IPS-NIHi7 (cell line): ENCODE measurements around the gene PXMP4.

Experiments used
- DNase-seq: peaks from one replicate; pipeline ENCODE4 v3.0.0; 2012; ENCODE audit warnings: mixed read lengths; ENCODE audit errors: extremely low spot score

PXMP4 gene

DNA sequence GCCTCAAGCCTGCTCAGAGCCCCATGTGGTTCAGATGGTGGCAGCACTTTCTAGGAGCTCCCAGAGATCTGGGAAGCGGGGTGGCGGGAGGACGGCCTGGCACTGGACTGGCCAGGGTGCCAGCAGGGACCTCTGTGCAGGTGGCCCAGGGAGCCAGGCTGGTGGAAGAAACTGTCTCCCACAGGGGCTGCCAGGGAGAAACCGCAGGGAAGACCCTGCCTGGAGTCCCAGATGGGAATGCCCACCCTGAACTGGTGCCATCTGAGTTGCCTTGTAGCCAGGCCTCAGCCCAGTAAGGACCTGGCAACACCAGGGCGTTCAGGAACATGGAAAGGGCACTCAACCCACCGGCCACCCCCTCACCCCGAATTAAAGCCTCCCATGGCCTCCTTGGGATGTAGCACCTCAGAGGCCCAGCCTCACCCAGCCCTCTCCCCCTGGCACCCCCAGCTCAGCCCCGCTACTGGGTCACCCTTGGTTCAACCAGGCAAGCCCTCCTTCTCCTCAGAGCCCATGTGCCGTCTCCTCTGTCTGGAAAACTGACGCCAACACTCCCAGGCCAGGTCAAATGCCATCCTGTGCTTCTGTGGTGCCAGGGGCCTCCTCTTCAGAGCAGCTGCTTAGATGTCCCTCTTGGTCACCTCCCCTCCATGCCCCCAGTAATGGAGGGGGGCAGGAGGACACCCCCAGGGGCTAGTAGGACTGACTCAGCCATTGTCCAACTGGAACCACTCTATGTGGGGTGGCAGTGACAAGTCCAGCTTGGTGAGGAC is 63.9 kb downstream of the PXMP4 start:
- DNase-seq, result no peak

DNA sequence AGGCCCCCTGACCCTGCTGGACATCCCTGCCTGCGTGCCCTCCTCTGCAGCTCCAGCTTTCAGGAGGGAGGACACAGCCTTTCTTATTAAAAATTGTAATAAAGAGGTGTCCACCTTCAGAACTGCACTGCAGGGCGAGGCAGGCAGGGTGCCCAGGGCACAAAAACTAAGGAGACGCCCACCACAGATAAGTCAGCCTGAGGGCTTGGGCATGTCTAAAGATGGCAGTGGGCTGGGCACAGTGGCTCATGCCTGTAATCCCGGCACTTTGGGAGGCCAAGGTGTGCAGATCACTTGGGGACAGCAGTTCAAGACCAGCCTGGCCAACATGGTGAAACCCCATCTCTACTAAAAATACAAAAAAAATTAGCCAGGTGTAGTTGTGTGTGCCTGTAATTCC is 64.9 kb downstream of the PXMP4 start:
- DNase-seq, result no peak

DNA sequence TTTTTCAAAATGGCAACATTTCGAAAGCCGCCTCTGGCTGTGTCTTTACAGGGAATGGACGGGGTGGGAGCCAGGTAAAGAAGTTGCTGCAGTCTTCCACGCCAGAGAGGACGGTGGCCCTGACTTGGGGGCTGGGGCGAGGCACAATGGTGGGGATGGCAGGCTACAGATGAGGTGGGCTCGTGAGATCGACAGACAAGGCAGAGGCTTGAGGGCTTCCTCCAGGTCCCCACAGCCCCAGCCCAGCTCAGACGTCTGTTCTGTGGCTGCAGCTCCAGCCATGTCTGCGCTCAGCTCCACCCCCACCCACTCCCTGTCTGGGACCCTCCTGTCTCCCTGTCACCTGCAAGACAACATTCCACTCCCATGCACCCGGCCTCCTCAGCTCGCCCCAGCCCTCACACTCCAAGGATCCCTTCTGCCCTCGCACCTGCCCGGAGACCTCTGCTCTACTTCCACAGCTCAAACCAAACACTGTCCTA is 65.4 kb downstream of the PXMP4 start:
- no peak for DNase-seq

DNA sequence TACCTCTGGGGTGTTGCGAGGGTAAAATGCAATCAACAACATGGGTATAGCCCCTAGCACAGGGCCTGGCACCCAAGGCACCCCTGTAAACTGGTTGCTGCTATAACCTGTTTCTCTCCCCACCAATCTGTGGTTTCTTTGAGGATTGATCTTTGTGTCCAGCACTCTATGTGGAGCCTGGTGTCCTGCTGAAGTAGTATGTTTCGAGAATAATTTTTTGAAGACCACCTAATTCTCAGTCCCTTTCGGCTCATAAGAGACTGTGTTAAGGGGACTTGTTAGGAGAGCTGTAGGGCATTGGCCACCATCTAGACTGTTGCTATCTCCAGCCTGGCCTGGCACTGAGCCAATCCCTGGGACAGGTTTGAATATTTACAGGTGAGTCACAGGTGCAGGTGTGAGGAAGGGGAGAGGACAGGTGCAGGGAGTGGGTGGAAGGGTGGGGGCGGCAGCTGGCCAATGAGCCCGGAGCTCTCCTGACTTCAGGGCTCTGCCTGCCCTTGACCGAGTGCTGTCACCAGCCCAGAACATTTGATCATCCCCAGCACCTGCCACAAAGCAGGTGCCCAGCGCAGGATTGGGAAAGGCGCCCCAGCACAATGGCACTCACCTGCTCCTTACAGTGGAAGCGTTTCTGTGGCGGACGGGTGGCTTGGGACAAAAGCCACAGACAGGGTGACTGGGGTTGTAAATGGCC is 66.1 kb downstream of the PXMP4 start:
- DNase-seq, result peak; percentile 46

DNA sequence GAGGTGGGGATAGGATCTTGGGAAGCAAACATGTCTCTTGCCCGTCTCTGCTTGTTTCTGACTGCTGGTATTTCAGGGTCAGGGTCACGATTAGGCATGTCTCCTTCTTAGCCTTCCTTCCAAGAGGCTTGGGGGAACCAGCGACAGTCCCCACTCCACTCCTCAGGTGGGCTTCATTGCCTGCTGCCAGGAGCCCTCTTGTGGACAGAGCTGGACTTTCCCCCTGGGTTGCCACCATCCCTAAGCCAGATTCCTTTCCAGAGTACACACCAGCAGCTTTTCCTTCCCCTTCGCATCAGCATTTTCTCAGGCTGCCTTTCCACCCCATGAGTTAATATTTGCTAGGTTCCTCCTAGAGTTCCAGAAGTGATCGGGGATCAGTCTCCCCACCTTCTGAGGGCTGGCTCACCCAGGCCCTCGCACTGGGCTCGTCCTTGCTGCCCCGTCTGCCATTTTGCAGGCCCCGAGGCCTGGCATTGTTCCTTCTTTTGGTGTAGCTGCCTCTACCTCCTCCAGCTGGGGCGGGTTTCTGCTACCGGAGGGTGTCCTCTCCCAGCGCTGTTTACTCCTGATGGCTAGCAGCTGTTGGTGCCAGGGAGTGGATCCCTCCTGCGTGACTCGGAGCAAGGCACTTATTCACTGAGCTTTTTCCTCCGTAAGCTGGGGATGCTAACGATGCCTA is 66.8 kb downstream of the PXMP4 start:
- peak; percentile 91 for DNase-seq
